Prostate gland (tissue), 2 donors: ENCODE measurements around the gene RBFOX2.

Source experiments
- POLR2A ChIP-seq: fragments of 450-650 bp; IDR thresholded peaks from one replicate; pipeline ENCODE4 v1.6.1; 2016; ENCODE audit warnings: antibody characterized with exemption, mild to moderate bottlenecking
- POLR2AphosphoS5 ChIP-seq: sonication (generic); formaldehyde crosslinking; IDR thresholded peaks from one replicate; pipeline ENCODE4 v1.6.1; 2017; ENCODE audit warnings: antibody characterized with exemption
- TF ChIP-seq, protein P1 (sequence below), 4 experiments: fragments of 200-600 bp in 2 of 4; fragments of 450-650 bp in 2 of 4; sonication (generic) in 2 of 4; IDR thresholded peaks; 1 replicate in 3 of 4; 2 replicates in 1 of 4; pipeline ENCODE4 v1.5.1; 2016 to 2019; ENCODE audit warnings: antibody characterized with exemption in 4 of 4, mild to moderate bottlenecking in 2 of 4, moderate library complexity in 2 of 4

DNA sequence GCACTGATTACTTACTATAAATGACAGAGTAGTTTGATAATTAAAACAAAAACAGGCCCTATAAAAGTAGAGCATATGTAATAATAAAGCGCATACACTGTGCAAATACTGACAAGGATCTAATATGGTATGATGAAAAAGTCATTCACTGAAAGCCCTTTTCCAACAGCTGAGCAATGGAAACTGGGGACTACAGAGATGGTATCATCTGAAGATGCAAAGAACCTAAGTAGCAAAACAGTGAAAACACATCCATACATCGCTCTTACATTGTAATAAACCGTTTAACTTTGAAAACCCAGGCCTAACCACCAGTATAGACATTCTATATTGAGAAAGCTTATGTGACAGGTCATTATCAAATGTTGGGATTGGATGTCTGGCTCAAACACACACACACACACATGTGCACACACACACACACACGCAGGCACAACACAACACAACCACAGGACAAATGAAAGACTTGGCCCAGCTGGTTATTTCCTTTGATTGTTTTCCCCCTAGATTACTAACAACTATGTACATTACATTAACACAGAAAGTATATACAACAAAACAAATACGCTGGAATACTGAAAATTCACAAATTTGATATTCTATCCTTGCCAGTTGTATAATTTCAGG lies 191.4 kb downstream of the RBFOX2 start:
- TF ChIP-seq POLR2A (no peak), POLR2AphosphoS5 (no peak)
- TF ChIP-seq, protein P1, sequence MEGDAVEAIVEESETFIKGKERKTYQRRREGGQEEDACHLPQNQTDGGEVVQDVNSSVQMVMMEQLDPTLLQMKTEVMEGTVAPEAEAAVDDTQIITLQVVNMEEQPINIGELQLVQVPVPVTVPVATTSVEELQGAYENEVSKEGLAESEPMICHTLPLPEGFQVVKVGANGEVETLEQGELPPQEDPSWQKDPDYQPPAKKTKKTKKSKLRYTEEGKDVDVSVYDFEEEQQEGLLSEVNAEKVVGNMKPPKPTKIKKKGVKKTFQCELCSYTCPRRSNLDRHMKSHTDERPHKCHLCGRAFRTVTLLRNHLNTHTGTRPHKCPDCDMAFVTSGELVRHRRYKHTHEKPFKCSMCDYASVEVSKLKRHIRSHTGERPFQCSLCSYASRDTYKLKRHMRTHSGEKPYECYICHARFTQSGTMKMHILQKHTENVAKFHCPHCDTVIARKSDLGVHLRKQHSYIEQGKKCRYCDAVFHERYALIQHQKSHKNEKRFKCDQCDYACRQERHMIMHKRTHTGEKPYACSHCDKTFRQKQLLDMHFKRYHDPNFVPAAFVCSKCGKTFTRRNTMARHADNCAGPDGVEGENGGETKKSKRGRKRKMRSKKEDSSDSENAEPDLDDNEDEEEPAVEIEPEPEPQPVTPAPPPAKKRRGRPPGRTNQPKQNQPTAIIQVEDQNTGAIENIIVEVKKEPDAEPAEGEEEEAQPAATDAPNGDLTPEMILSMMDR (IDR thresholded peaks at IDR 0.05) = no peak
